ENCODE results near the gene INTS4. TPM values are rescaled to one million over a fixed set of nuclear protein-coding genes. Genes with fewer than 3 reads are reported as not detected.
"Not testable (repeated sequence)": the region's sequence is repeated elsewhere in the genome, so short reads cannot be mapped to it uniquely, and the experiment has no call there.

The INTS4 gene
- total RNA-seq, 4 donors from 2014 or later, result 10.0 to 13.8 (median 11.9) TPM

DNA sequence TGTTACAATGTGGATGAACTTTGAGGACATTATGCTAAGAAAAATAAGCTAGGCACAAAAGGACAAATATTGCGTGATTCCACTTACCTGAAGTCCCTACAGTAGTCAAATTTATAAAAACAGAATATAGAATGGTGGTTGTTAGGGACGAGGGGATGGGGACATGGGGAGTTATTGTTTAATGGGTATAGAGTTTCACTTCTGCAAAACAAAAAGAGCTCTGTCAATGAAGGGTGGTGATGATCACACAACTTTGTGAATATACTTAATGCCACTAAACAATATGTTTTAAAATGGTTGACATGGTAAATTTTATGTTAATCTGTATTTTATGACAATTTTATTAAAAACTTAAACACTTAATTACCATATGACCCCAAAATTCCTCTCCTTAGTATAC, 26.1 kb downstream of the INTS4 start:
- Histone ChIP-seq H3K4me3 (no peak overlapping the region), H3K36me3 (peaks cover 0 to 8% of the 10 kb centered on the region in 2 donors), H3K27me3 (no peaks in the 10 kb centered on the region), H3K9me3 (no peaks in the 10 kb centered on the region), H3K27ac (no peak overlapping the region), H3K4me1 (peaks cover 0 to 12% of the 10 kb centered on the region in 2 donors)
- DNase-seq (no peak), ATAC-seq (no peak)
- TF ChIP-seq, protein P1, sequence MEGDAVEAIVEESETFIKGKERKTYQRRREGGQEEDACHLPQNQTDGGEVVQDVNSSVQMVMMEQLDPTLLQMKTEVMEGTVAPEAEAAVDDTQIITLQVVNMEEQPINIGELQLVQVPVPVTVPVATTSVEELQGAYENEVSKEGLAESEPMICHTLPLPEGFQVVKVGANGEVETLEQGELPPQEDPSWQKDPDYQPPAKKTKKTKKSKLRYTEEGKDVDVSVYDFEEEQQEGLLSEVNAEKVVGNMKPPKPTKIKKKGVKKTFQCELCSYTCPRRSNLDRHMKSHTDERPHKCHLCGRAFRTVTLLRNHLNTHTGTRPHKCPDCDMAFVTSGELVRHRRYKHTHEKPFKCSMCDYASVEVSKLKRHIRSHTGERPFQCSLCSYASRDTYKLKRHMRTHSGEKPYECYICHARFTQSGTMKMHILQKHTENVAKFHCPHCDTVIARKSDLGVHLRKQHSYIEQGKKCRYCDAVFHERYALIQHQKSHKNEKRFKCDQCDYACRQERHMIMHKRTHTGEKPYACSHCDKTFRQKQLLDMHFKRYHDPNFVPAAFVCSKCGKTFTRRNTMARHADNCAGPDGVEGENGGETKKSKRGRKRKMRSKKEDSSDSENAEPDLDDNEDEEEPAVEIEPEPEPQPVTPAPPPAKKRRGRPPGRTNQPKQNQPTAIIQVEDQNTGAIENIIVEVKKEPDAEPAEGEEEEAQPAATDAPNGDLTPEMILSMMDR (IDR thresholded peaks at IDR 0.05 in 4 of 5, conservative IDR thresholded peaks at IDR 0.05 in 1 of 5), result no peak
- TF ChIP-seq POLR2A (IDR thresholded peaks at IDR 0.05), result no peak
- in situ Hi-C loops (cut with MboI; ENCODE audit: low sequenced_read_pairs in 4 of 4), result no loop called here
- intact Hi-C loops (cut with DNase I; ENCODE audit: low total_unique reads), result no loop called here

DNA sequence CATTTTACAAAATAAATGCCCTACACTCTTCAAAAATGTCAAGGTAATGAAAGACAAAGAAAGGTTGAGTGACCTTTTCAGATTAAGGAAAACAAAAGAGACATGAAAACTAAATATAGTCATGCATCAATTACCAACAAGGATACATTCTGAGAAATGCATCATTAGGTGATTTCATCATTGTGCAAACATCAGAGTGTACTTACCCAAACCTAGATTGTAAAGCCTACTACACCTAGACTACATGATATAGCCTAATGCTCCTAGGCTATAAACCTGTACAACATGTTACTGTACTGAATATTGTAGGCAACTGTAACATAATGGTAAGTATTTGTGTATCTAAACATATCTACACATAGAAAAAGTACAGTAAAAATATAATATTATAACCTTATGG, 26.7 kb downstream of the INTS4 start:
- Histone ChIP-seq H3K27me3 (no peaks in the 10 kb centered on the region), H3K36me3 (peaks cover 0 to 8% of the 10 kb centered on the region in 2 donors), H3K4me1 (peaks cover 0 to 12% of the 10 kb centered on the region in 2 donors), H3K4me3 (no peak overlapping the region), H3K27ac (no peak overlapping the region), H3K9me3 (no peaks in the 10 kb centered on the region)
- intact Hi-C loops (cut with DNase I; ENCODE audit: low total_unique reads), result no loop called here
- DNase-seq (no peak), ATAC-seq (no peak)
- in situ Hi-C loops (cut with MboI; ENCODE audit: low sequenced_read_pairs in 4 of 4), result no loop called here
- no peak for TF ChIP-seq POLR2A (IDR thresholded peaks at IDR 0.05)
- TF ChIP-seq, protein P1 (IDR thresholded peaks at IDR 0.05 in 4 of 5, conservative IDR thresholded peaks at IDR 0.05 in 1 of 5), result no peak

DNA sequence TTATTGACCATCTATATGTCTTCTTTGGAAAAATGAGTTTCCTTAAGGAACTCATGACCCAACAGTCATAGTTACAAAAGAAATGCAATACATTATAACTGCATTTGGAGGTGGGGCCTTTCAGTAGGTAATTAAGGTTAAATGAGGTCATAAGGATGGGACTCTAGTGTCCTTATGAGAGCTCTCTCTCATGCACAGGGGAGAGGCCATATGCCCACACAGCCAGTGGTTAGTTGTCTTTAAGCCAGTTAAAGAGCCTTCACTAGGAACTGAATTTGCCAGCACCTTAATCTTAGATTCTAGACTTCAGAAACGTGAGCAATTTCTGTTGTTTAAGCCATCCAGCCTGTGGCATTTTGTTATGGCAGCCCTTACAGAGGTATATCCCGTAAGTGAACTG, 27.3 kb downstream of the INTS4 start:
- in situ Hi-C loops (cut with MboI; ENCODE audit: low sequenced_read_pairs in 4 of 4), result no loop called here
- DNase-seq (no peak), ATAC-seq (no peak)
- H3K27me3 ChIP-seq, result no peaks in the 10 kb centered on the region
- H3K36me3 ChIP-seq, result peaks cover 0 to 8% of the 10 kb centered on the region in 2 donors
- no peak overlapping the region for H3K27ac ChIP-seq
- TF ChIP-seq, protein P1 (IDR thresholded peaks at IDR 0.05 in 4 of 5, conservative IDR thresholded peaks at IDR 0.05 in 1 of 5), result no peak
- TF ChIP-seq POLR2A (IDR thresholded peaks at IDR 0.05), result no peak
- intact Hi-C loops (cut with DNase I; ENCODE audit: low total_unique reads), result no loop called here
- no peak overlapping the region for H3K4me3 ChIP-seq
- peaks cover 0 to 12% of the 10 kb centered on the region in 2 donors for H3K4me1 ChIP-seq
- no peaks in the 10 kb centered on the region for H3K9me3 ChIP-seq

DNA sequence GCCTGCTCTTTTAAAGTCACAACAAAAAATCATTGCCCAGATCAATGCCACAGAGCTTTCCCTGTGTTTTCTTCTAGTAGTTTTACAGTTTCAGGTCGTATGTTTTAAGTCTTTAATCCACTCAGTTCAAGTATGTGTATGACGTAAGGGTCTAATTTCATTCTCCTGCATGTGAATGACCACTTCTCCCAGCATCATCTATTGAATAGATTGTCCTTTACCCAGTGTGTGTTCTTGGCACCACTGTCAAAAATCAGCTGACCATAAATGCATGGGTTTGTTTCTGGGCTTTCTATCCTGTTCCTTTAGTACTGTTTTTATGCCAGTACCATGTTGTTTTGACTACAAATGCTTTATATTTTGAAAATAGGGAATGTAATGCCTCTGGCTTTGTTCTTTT, 28.1 kb downstream of the INTS4 start:
- in situ Hi-C loops (cut with MboI; ENCODE audit: low sequenced_read_pairs in 4 of 4) (no loop called here), intact Hi-C loops (cut with DNase I; ENCODE audit: low total_unique reads) (no loop called here)
- no peak for ATAC-seq
- no peaks in the 10 kb centered on the region for H3K9me3 ChIP-seq
- H3K27ac ChIP-seq, result no peak overlapping the region
- TF ChIP-seq POLR2A (IDR thresholded peaks at IDR 0.05), result no peak
- TF ChIP-seq, protein P1 (IDR thresholded peaks at IDR 0.05 in 4 of 5, conservative IDR thresholded peaks at IDR 0.05 in 1 of 5), result no peak
- no peak for DNase-seq
- peaks cover 0 to 8% of the 10 kb centered on the region in 2 donors for H3K36me3 ChIP-seq
- H3K27me3 ChIP-seq, result no peaks in the 10 kb centered on the region
- H3K4me3 ChIP-seq, result no peak overlapping the region
- peaks cover 4 to 16% of the 10 kb centered on the region in 2 donors for H3K4me1 ChIP-seq

DNA sequence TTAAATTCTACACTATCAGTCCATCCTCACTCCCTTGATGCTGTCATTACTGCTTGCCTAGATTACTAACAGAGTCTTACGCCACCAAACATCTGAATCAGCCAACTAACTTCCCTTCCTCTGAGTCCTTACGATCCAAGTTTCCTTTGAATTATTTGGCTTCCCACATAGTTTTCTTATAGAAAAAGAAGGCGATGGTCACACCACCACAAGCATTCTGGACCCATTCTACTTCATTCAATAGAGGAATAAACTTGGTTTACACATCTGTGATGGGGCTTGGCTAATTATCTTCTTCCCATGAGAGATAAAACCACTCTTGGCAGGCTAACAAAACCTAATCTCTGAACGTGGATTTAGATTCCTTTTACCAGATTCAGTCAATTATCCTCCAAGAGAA, 35.0 kb downstream of the INTS4 start:
- Histone ChIP-seq H3K27ac (no peak overlapping the region), H3K36me3 (peaks cover 0 to 9% of the 10 kb centered on the region in 2 donors)
- no peak for TF ChIP-seq POLR2A (IDR thresholded peaks at IDR 0.05)
- TF ChIP-seq, protein P1 (IDR thresholded peaks at IDR 0.05 in 4 of 5, conservative IDR thresholded peaks at IDR 0.05 in 1 of 5), result no peak

DNA sequence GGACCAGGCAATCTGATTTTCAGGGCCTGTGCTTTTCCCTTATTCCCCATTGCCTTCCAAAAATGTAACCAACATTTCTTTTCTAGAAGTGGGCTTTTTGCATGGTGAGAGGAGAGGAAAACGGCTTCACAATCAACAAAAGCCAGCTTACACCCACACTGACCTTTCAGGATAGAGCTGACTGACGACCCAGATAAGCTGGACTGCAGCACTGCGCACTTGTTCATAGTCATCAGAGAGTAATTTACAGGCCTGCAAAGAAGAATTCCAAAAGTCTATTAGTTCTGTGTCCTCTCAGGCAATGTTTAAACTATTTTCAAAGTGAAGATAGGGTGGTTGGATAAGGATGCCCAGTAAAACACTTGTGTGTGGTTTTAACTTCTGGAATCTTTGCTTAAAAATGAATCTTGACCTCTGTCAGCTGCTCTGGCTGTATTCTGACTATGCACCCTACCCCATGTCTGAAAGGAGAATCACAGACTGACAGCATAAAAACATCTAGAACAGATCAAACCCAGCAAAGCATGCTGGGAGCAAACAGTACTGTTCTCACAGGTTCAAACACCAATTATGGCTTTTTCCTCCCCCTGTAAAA, 35.8 kb downstream of the INTS4 start:
- in situ Hi-C loops (cut with MboI; ENCODE audit: low sequenced_read_pairs in 4 of 4); H3K4me3 ChIP-seq; H3K27me3 ChIP-seq; H3K9me3 ChIP-seq; ATAC-seq; H3K36me3 ChIP-seq; DNase-seq; H3K4me1 ChIP-seq; intact Hi-C loops (cut with DNase I; ENCODE audit: low total_unique reads); H3K27ac ChIP-seq: not testable (repeated sequence)

More for the DNA sequence above, 35.0 kb downstream of the INTS4 start:
- no peak overlapping the region for H3K4me3 ChIP-seq
- DNase-seq, result no peak
- no peaks in the 10 kb centered on the region for H3K27me3 ChIP-seq
- no peaks in the 10 kb centered on the region for H3K9me3 ChIP-seq
- no peak for ATAC-seq
- H3K4me1 ChIP-seq, result peaks cover 7 to 10% of the 10 kb centered on the region in 2 donors
- intact Hi-C loops (cut with DNase I; ENCODE audit: low total_unique reads) (no loop called here), in situ Hi-C loops (cut with MboI; ENCODE audit: low sequenced_read_pairs in 4 of 4) (no loop called here)

DNA sequence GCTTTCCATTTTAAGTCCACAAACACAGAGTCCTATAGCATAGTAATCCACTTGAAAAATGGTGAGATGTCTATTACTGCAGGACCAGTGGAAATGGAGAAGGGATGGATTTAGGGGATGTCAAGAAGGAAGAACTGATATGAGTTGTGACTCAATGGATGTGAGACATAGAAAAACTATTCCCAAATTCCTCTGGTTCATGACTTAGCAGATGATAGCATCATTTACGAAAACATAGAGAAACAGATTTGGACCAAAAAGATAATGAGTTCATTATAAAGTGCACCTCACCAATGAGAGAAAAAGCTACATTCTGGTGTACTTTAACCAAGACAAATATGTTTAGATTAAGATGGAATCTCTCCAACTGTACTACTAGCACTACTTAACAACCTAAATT, 51.2 kb downstream of the INTS4 start:
- DNase-seq; ATAC-seq; in situ Hi-C loops (cut with MboI; ENCODE audit: low sequenced_read_pairs in 4 of 4); intact Hi-C loops (cut with DNase I; ENCODE audit: low total_unique reads); H3K27ac ChIP-seq; H3K9me3 ChIP-seq; H3K36me3 ChIP-seq; H3K27me3 ChIP-seq; H3K4me3 ChIP-seq; H3K4me1 ChIP-seq: not testable (repeated sequence)

Measured in gastrocnemius medialis (tissue), 4 donors.